KBM-7 (cell line): ENCODE results near the gene DNASE1.
"Not testable (repeated sequence)": the region's sequence is repeated elsewhere in the genome, so short reads cannot be mapped to it uniquely, and the experiment has no call there.

ENCODE experiments used
- DNase-seq: peaks from one replicate; pipeline ENCODE4 v3.0.0-alpha.2; 2015
- in situ Hi-C: fragments of 300-500 bp; cut with MboI; formaldehyde crosslinking; loops from 2 replicates; pipeline ENCODE4 v1.14.3; 2020; ENCODE audit warnings: low sequenced_read_pairs, low pct_unique_long_range_greater_than_20kb, mixed read lengths

DNASE1 gene

DNA sequence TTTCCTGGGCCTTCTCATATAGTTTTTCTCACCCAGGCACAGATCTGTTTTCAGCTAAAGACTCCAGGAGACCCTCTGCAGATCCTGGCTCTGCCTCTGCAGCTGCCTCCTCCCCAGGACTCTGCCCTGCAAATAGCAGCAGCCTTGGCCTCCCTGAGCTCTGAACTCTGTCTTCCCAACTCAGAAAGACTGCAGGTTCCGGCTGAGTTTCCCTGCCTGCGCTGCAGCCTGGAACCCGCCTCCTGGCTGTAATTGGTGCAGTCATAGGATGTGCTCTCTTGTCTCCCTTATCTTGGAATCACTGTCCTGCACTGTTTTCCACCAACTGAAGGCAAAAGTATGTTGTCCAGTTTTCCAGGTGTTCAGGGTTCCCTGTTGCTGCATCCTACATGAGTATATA, 14.3 kb upstream of the DNASE1 start:
- DNase-seq = no peak
- in situ Hi-C loops = no loop called here

DNA sequence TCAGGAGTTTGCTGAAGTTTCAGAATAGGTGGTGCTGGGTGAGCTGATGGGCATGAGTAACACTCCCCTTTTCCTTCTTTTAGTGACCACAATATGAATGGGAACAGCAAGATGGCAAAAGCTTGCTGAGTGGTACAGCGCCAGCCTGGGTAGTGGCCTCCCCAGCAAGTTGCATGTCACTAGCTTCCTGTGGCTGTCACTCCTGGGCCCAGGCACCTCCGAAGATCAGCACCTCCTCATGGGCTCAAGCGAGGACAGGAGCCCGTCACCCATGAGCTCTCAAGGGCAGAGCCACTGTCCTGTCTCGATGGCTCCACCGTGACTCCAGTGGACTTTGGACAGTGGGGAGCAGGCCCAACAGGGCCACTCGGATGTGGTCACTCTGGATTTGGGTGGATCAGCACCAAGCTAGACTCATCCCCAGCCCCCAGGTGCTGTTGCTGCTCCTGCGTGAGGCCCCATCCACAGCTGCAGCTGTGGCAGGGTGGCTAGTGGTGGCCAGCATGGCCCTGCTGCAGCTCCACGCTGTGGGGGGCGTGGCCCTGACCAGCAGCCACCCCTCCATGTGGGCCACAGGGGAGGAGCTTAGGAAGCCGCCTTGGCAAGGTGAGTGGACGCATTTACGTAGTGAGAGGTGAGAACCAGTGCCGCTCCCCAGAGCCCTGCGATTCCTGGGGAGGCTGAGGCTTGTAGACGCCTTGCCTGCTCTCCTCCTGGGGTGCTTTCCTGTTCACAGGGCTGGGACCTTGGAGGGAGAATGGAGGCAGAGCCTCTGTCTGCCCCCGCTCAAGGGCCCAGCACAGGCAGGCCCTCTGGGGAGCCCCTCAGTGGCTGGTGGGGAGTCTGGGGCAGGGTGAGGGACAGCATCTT, 13.6 kb upstream of the DNASE1 start:
- in situ Hi-C loops = no loop called here
- no peak for DNase-seq

DNA sequence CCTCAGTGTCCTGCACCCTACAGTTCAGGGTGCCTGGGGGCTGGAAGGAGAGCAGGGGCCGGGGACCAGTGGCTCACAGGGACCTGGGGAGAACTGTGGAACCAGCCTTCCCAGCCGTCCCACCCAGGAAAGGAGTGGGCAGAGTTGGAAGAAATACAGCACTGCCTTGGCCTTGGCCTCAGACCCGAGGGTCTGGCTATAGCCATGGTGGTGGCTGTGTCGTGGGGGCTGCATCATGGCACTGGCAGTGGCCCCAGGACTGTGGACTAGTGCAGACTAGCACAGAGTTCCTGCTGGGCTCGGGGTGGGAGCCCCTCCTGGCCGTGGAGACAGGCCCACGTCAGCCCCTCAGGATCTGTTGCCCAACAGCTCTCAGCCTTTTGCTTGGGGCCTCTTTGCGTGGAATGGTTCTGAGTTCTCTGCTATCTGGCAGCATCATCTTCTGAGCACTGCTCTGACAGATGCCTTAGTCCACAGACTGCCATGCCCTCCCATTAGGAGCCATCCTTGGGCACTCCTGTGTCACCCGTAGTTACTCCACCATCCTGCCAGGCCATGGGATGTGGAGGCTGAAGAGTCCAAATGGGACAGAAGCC, 12.6 kb upstream of the DNASE1 start:
- in situ Hi-C loops = no loop called here
- no peak for DNase-seq

DNA sequence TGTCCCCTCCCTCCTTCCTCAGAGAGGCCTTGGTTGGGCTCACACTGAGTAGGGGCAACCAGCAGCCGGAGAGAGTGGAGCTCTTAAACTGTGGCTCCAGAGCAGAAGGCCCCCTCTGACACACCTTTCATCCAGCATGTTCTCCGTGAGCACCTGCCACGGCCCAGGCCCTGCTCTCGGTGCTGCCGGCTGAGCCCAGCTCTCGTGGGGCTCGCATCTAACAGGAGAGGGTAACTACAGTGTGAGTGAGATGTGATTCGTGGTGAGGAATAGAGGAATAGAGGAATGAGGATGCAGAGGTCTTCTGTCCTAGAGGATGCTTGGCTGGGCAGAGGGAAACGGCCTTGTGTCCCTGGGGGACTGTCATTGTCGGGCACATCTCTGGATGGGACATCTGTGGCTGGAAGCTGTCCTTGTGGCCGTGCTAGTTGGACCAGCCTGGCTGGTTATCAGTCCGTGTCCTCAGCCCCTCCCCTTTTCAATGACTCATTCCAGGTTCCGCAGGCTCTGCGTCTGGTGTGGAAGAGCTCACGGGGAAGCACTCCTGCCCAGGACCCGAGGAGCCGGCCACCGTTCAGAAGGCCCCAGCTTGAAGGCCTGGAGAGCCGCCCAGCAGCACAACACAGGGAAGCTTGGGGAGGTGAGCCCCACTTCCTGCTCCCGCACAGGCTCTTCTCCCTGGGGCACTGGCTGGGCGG, 11.9 kb upstream of the DNASE1 start:
- no peak for DNase-seq
- in situ Hi-C loops = no loop called here

DNA sequence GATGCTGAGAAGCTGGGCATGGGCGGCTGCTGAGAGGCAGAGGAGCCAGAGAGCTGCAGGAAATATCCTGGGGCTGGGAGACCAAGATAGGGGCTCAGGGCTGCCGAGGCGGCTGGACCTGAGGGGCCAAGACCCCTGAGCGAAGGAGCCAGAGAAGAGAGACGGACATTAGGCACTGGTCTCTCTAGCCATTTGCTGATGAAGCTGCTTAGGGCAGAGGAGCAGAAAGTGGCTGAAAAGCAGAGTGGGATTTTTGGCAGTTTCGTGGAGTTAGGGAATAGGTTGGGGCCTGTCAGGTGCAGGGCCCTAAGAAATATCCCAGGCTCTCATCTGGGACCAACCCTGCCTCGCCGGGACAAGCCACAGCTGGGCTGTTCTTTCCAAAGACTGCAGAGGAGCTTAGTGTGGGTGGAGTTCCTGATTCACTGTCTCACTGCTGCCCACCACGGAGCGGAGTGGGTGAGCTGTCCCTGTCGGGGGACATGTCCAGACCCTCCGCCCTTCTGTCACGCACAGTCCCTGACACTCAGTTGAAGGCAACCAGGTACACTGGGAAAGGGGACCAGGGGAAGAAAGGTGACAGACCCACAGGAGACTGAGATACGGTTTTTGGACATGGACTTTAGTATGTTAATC, 11.3 kb upstream of the DNASE1 start:
- in situ Hi-C loops = no loop called here
- DNase-seq = no peak

DNA sequence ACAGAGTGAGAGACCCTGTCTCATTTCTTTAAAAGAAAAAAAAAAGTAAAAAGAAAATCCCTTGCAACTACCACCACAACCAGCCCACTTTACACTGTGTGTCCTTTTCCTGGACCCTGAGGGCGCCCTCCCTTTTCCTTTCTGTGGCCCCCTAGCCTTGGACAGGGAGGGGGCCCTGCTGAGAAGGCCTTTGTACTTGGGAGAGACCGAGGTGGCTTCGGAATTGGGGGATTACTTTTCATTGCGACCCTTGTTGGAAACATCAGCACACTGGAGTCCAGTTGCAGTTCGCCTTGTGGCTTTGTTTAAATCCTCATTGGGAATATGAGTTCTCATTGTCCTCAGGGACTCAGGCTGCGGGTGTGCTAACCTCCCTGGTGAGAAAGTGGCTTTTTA, 9.4 kb upstream of the DNASE1 start:
- in situ Hi-C loops = no loop called here
- no peak for DNase-seq

DNA sequence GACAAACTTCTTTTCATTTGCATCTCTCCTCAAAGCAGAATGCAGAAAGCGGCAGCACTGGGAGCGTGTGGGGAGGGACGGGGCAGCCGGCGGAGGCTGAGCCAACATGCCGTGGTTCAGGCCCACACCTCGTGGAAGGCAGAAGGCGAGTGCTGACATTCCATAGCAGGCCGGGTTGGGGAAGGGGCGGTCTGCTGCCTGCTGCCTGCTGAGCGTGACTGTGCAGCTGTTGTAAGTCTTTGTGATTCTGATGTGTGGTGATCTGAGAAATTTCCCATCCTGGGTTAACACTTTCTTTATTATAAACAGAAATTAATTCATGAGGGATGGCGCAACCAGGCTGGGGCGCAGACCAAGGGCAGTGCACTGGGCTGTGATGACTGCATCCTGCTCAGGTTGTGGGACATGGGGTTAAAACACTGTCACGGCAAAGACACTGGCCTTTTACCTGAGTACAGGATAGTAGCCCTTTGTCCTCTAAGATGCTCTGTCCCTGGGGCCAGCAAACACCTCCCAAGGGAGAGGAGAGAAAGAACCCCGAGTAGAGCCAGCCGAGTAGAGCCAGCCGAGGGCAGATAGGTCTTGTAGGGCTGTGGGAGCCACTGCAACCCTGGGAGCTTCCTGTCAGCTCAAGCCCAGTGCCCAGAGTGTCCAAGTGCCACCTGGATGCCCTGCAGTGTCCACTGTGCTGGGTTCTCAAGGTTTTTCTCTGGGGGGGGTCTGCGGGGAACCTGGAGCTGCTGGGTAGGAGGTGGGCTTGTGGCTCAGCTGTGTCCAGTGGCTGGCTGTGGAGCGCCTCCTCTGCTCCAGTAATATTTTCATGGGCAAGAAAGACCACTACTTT, 8.8 kb upstream of the DNASE1 start:
- in situ Hi-C loops = no loop called here
- no peak for DNase-seq

DNA sequence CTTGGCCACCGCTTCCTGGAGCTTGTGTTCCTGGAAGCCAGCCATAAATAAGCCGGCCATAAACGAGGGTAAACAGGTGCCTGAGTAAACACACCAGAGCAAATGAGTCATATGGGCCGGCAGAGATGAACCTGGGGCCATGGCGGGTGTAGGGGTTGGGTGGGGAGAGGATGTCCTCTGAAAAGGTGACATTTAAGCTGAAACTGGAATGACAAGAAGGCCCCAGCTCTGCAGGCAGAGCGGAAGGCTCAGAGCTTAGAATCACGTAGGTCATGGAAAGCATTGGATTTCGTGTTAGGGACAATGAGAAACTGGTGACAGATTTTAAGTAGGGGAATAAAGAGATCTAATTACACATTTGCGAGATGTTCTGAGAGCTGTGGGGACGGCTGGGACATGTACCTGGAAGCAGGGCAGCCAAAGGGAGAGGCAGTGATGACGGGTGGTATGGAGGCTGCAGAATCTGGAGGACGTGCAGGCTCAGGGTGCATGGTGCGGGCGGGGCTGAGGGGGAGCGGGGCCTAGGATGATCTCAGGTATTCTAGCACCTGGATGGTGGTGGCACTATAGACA, 8.1 kb upstream of the DNASE1 start:
- no peak for DNase-seq
- in situ Hi-C loops = no loop called here

DNA sequence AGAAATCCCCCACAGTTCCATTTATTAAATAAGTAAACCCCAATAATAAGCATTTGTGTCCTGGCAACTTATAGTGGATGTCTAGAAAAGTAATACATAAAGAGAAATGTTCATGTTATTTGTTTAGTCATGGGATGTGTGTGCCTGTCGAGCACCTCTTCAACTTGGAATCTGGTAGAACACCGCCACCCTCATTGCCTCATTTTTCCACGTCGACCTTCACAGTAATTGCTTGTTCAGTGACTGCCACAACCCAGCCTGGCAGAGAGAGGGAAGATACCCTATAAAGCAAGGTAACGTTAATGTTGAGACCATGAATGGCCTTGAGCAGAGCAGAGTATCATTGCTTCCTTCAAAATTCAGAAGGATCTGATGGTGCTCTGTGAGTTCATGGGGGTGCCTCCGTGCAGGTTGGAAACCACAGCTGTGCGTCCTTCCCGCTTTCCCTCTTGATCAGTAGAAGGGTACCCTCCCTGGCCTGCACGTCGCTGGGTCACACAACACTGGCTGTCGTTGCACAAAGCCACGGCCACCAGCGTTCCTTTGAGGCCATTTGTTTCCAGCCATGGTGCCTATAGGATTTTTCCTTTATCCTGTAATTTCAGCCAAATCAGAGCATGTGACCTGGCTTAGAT, 3.7 kb upstream of the DNASE1 start:
- in situ Hi-C loops = no loop called here
- no peak for DNase-seq

DNA sequence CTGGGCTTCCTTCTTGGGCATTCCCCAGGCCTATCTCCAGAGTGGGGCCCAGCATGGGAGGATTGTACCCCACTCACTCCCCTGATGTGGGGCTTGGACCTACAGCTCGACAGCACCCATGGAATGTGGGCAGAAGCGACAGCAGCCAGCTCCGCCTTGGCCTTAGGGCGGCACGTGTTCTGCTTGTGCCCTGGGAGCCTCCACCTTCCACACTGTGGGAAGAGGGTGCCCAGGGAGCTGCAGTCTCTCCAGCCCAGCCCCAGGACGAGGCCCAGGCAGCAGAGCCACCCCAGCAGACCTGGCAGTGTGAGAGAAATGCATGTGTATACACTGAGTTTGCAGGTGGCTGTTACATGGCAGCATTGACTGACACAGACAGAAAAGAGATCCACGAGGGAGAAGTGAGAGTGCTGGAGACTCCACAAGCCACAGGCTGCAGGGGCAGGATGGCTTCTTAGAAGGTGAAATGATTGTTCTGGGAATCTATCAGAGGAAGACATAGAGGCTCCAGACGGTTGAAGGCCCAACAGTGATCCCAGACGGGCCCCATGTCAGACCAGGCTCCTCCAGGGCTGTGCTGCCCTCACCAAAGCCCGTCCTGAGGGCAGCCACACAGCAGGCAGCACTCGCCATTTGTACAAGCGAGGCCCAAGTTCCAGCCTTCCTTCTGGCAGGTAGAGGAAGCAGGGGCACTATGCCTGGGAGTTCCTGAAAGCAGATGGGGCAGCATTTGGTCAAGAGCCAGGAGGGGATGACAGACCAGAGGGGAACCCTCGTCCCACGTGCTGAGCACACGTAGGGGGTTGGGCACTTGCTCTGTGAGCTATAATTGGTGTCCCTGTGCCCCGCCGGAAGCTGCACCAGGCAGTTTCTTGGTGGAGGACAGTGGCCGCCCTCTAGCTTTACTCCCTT, 2.8 kb upstream of the DNASE1 start:
- no peak for DNase-seq
- in situ Hi-C loops = no loop called here

DNA sequence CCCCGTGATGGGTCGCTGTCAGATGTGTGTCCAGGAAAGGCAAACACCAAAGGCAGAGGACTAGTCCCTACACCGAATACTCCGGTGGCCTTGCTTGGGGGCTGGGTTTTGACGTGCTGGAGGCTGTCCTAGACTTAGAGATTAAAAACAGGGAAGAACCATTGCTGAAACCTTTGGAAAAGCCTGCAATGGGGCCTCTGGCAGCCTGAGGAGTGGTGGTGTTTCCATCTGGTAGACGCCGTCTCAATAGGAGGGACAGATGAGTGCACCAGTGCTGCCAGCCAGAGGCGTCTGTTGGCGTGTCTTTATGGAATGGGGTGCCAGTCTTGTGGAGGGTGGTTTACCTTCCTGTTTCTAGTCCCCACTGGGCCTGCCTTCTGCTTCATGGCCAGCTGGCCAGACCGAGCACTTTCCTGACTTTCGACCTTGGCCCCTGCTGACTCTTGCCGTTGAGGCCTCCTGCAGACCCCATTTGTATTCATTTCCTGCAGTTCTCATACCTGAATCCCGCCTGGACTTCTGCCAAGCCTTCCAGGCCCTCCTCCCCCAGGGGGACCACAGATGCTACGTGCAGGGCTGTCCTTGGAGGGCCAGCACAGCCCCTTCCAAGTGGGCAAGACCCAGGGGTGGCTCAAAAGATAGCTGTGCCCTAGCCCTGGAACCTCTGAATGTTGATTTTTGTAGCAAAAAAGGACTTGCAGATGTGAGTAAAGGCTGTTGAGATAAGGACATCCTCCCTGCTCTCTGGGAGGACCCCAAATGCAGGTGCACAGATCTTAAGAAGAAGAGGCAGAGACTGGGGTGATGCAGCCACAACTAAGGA, 1.9 kb upstream of the DNASE1 start:
- in situ Hi-C loops = no loop called here
- DNase-seq = no peak

DNA sequence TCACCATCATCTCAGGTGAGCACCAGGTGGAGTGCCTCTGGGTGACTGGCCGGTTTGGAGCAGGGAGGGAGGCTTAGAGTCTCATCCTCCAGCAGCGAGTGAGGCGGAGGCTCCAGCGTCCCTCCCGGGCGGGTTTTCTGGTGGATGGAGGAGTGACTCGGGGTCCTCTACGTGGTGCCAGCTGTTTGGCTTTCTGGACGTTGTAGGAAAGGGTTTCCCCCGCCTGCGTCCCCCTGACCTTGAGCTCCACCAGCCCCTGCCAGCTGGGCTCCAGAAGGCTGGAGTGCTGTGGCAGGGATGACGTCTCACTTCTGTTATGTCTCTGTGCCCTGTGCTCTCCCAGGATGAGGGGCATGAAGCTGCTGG, 522 bp downstream of the DNASE1 start:
- DNase-seq = no peak

DNA sequence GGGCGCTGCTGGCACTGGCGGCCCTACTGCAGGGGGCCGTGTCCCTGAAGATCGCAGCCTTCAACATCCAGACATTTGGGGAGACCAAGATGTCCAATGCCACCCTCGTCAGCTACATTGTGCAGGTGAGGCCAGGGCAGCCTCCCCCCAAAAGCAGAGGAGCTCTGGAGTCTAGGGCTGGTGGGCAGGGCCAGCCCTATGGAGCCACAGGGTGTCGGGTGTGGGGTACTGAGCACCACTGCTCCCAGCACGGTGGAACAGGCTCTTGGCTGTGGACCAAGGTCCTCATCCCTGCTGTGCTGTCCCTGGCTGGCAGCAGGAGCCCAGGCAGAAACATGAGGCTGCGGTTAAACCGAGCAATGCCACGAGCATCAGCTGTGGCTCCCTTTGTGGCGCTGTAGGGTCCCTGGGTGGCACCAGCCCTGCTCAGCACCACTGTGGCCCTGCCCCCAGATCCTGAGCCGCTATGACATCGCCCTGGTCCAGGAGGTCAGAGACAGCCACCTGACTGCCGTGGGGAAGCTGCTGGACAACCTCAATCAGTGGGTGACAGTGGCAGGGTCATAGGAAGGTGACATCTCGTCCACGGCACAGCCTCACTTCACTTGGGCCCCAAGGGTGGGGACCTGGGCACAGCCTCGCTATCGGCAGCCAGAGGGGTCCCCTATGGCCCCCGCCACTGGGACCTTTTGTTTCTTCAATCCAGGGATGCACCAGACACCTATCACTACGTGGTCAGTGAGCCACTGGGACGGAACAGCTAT, 1.1 kb downstream of the DNASE1 start:
- DNase-seq = no peak
- in situ Hi-C loops = no loop called here

More for the DNA sequence above, 522 bp downstream of the DNASE1 start:
- in situ Hi-C loops = no loop called here

DNA sequence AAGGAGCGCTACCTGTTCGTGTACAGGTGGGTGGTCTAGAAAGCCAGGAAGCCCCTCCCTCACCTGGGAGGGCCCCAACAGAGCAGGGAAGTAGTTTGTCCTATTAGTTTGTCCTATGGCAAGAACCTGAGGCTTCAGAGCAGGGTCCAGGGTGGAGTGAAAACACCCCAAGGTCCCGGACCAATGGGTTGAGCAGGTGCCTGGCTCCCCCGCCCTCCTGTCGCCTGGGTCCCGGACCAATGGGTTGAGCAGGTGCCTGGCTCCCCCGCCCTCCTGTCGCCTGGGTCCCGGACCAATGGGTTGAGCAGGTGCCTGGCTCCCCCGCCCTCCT, 1.6 kb downstream of the DNASE1 start:
- in situ Hi-C loops, DNase-seq: not testable (repeated sequence)

DNA sequence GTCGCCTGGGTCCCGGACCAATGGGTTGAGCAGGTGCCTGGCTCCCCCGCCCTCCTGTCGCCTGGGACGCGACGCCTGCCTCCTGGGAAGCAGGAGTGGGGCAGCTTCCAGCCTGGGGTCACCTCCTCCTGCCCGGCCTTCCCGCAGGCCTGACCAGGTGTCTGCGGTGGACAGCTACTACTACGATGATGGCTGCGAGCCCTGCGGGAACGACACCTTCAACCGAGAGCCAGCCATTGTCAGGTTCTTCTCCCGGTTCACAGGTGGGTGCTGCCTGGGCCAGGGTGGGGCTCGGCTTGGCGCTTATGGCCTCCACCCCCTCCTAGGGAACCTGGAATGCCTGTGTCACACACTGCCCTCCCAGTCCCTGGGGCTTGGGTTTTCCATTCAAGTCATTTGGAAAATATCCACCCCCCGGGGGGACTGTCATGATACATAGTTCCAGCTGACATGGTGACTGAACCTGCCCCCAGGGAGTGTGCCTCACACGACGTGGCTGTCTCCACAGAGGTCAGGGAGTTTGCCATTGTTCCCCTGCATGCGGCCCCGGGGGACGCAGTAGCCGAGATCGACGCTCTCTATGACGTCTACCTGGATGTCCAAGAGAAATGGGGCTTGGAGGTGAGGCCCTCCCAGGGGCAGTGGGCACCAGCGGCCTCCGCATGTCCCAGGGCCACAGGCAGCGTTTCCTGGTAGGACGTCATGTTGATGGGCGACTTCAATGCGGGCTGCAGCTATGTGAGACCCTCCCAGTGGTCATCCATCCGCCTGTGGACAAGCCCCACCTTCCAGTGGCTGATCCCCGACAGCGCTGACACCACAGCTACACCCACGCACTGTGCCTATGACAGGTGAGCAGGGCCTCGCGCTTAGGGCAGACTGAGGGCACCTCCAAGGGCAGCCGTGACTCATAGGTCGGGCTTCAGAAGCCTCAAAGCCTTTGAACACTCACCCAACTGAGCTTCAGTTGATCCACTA, 2.3 kb downstream of the DNASE1 start:
- in situ Hi-C loops = no loop called here
- DNase-seq = no peak
